Thoracic aorta (tissue), 2 donors: ENCODE results near the gene MARK3. TPM values are rescaled to one million over a fixed set of nuclear protein-coding genes. Genes with fewer than 3 reads are reported as not detected.

ENCODE experiments used
- ATAC-seq: fragments of 150-250 bp; one replicate; pipeline ENCODE4 v1.8.0; 2017; ENCODE audit warnings: low read depth; ENCODE audit not compliant: insufficient number of reproducible peaks, low FRiP score
- DNase-seq: peaks from one replicate; pipeline ENCODE4 v3.0.0-alpha.2; 2020; ENCODE audit warnings: low spot score
- H3K27ac ChIP-seq, 2 donors: fragments of 200-600 bp; sonication (generic); 1 replicate in 1 of 2; 2 replicates in 1 of 2; pipeline ENCODE4 v1.5.1; 2016; ENCODE audit warnings: mild to moderate bottlenecking in 2 of 2, moderate library complexity in 2 of 2
- H3K27me3 ChIP-seq: fragments of 200-600 bp; sonication (generic); replicated peaks from 2 replicates; pipeline ENCODE4 v1.6.0; 2016; ENCODE audit warnings: mild to moderate bottlenecking; ENCODE audit not compliant: insufficient read depth
- H3K36me3 ChIP-seq: fragments of 200-600 bp; sonication (generic); one replicate; pipeline ENCODE4 v1.5.1; 2016
- H3K4me1 ChIP-seq, 2 donors: fragments of 200-600 bp; sonication (generic); 1 replicate in 1 of 2; 2 replicates in 1 of 2; pipeline versions ENCODE4 v1.5.1 to v1.6.0; 2016; ENCODE audit warnings: low read depth in 2 of 2, mild to moderate bottlenecking in 1 of 2; ENCODE audit not compliant: control insufficient read depth in 1 of 2
- H3K4me3 ChIP-seq: fragments of 200-600 bp; sonication (generic); 2 replicates; pipeline ENCODE4 v1.5.1; 2016; ENCODE audit warnings: mild to moderate bottlenecking
- H3K9me3 ChIP-seq: fragments of 200-600 bp; sonication (generic); 2 replicates; pipeline ENCODE4 v1.5.1; 2016
- total RNA-seq, 2 donors: library from RNA; depleted of rRNA; stranded (reverse); fragments of >200 nt; gene quantifications; one replicate each; pipeline versions ENCODE4 v1.1.0 to v1.2.3, GENCODE V29; 2016
- TF ChIP-seq, protein P1 (sequence below): fragments of 200-600 bp; sonication (generic); IDR thresholded peaks from one replicate; pipeline ENCODE4 v1.5.1; 2019; ENCODE audit warnings: antibody characterized with exemption

Gene MARK3
- total RNA-seq, 2 donors from 2014 or later, result 77.6 to 133 TPM

- Histone ChIP-seq H3K4me3 (peak overlapping the region; percentile 10), H3K36me3 (peaks cover 17% of the 10 kb centered on the region), H3K9me3 (no peaks in the 10 kb centered on the region), H3K4me1 (peaks cover 48 to 61% of the 10 kb centered on the region in 2 donors), H3K27ac (no peak overlapping the region), H3K27me3 (no peaks in the 10 kb centered on the region)
- no peak for ATAC-seq
- DNase-seq, result no peak
- TF ChIP-seq, protein P1, sequence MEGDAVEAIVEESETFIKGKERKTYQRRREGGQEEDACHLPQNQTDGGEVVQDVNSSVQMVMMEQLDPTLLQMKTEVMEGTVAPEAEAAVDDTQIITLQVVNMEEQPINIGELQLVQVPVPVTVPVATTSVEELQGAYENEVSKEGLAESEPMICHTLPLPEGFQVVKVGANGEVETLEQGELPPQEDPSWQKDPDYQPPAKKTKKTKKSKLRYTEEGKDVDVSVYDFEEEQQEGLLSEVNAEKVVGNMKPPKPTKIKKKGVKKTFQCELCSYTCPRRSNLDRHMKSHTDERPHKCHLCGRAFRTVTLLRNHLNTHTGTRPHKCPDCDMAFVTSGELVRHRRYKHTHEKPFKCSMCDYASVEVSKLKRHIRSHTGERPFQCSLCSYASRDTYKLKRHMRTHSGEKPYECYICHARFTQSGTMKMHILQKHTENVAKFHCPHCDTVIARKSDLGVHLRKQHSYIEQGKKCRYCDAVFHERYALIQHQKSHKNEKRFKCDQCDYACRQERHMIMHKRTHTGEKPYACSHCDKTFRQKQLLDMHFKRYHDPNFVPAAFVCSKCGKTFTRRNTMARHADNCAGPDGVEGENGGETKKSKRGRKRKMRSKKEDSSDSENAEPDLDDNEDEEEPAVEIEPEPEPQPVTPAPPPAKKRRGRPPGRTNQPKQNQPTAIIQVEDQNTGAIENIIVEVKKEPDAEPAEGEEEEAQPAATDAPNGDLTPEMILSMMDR, result no peak
Observed at GRCh38 chr14:103404032-103404918, 19.1 kb downstream of the MARK3 start.

DNA sequence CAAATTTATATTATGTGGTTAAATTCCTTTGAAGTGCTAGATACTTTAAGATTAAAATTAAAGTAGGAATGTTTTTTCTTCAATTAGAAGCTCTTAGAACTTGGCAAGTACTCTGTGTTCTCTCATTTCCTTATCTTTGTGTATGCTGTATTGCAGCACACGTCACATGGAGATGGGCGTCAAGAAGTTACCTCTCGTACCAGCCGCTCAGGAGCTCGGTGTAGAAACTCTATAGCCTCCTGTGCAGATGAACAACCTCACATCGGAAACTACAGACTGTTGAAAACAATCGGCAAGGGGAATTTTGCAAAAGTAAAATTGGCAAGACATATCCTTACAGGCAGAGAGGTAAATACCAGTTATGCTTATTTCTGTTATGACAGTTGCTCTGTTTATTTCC, 19.7 kb downstream of the MARK3 start:
- DNase-seq, result no peak
- no peak for ATAC-seq
- H3K4me3 ChIP-seq, result no peak overlapping the region
- no peaks in the 10 kb centered on the region for H3K9me3 ChIP-seq
- no peaks in the 10 kb centered on the region for H3K27me3 ChIP-seq
- no peak overlapping the region for H3K27ac ChIP-seq
- peaks cover 46 to 57% of the 10 kb centered on the region in 2 donors for H3K4me1 ChIP-seq
- TF ChIP-seq, protein P1, result no peak
- H3K36me3 ChIP-seq, result peaks cover 17% of the 10 kb centered on the region

- no peak for ATAC-seq
Observed at GRCh38 chr14:103408491-103409155, 23.4 kb downstream of the MARK3 start.

GRCh38 chr14:103416916-103417315, 31.7 kb downstream of the MARK3 start:
- peak overlapping the region in 1 of 2 donors; percentile 43 for H3K27ac ChIP-seq

More at GRCh38 chr14:103408491-103409155, 23.4 kb downstream of the MARK3 start:
- no peak for DNase-seq
- Histone ChIP-seq H3K27ac (peak overlapping the region in 1 of 2 donors; percentile 30), H3K27me3 (no peaks in the 10 kb centered on the region), H3K36me3 (peaks cover 17% of the 10 kb centered on the region), H3K4me1 (peaks cover 22 to 30% of the 10 kb centered on the region in 2 donors), H3K9me3 (no peaks in the 10 kb centered on the region), H3K4me3 (no peak overlapping the region)
- TF ChIP-seq, protein P1, result no peak

DNA sequence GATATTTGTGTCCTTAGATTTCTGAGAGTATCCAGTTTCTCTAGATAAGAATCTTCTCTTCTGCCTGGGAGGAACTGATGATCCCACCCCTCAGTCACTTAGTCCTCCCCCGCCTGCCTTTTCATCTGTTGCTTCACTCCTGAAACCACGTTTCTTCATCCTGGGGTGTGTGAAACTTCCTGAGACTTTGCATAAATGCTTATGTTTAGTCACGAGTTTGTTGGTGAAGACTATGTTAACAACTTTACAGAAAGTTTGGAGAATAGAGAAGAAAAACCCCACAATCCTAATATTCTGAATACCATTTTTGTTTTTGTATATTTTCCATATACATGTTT, 33.2 kb downstream of the MARK3 start:
- Histone ChIP-seq H3K4me3 (no peak overlapping the region), H3K27ac (peak overlapping the region; percentile 1 to 43), H3K9me3 (no peaks in the 10 kb centered on the region), H3K27me3 (no peaks in the 10 kb centered on the region), H3K4me1 (peaks cover 36 to 38% of the 10 kb centered on the region in 2 donors), H3K36me3 (no peaks in the 10 kb centered on the region)
- ATAC-seq (no peak), DNase-seq (no peak)
- TF ChIP-seq, protein P1, result no peak

More at GRCh38 chr14:103416916-103417315, 31.7 kb downstream of the MARK3 start:
- peaks cover 23% of the 10 kb centered on the region in 2 donors for H3K4me1 ChIP-seq
- DNase-seq (no peak), ATAC-seq (no peak)
- H3K36me3 ChIP-seq, result no peaks in the 10 kb centered on the region
- no peaks in the 10 kb centered on the region for H3K9me3 ChIP-seq
- TF ChIP-seq, protein P1, result no peak
- H3K27me3 ChIP-seq, result no peaks in the 10 kb centered on the region
- no peak overlapping the region for H3K4me3 ChIP-seq
